K562 (cell line): ENCODE measurements around the gene ADIPOQ. TPM values are rescaled to one million over a fixed set of nuclear protein-coding genes. Genes with fewer than 3 reads are reported as not detected.

Experiments used
- CREB1 ChIP-seq, 2 experiments: sonication (generic) in 1 of 2; formaldehyde crosslinking in 1 of 2; IDR thresholded peaks; 2 replicates each; pipeline versions ENCODE4 v1.6.1 to v1.8.0; 2012 to 2022; ENCODE audit warnings: inconsistent platforms in 1 of 2, mild to moderate bottlenecking in 1 of 2, missing genetic modification reagents in 1 of 2, moderate library complexity in 1 of 2
- EGR1 ChIP-seq: fragments of 450-650 bp; conservative IDR thresholded peaks from 2 replicates; pipeline ENCODE4 v1.6.1; 2017; ENCODE audit warnings: mild to moderate bottlenecking
- KAT2B ChIP-seq: IDR thresholded peaks from one replicate; pipeline ENCODE4 v1.6.1; 2012; ENCODE audit warnings: low read depth, mild to moderate bottlenecking, control low read depth, inconsistent platforms, low read length, moderate library complexity
- MXI1 ChIP-seq: IDR thresholded peaks from 2 replicates; pipeline ENCODE4 v1.6.1; 2011; ENCODE audit warnings: low read depth, mild to moderate bottlenecking, improper control_type of control experiment, low read length
- NR2C2 ChIP-seq, 2 experiments: fragments of 200-800 bp in 1 of 2; sonication (Bioruptor generic) in 1 of 2; sonication (generic) in 1 of 2; formaldehyde crosslinking in 1 of 2; IDR thresholded peaks; 2 replicates each; pipeline versions ENCODE4 v1.6.1 to v1.8.0; 2016 to 2022; ENCODE audit warnings: mild to moderate bottlenecking in 1 of 2, missing compliant biosample characterization in 1 of 2, missing genetic modification characterization in 1 of 2, missing genetic modification reagents in 1 of 2
- PHF8 ChIP-seq: fragments of 200-600 bp; sonication (generic); IDR thresholded peaks from 2 replicates; pipeline ENCODE4 v1.6.1; 2012; ENCODE audit warnings: mixed run types, mild to moderate bottlenecking, inconsistent platforms, low read length, moderate library complexity, borderline replicate concordance
- POLR2AphosphoS5 ChIP-seq: IDR thresholded peaks from 2 replicates; pipeline ENCODE4 v1.6.1; 2011; ENCODE audit warnings: mild to moderate bottlenecking, low read depth, low read length, moderate library complexity; ENCODE audit not compliant: control insufficient read depth, insufficient read depth
- POLR2H ChIP-seq: IDR thresholded peaks from 2 replicates; pipeline ENCODE4 v1.6.1; 2016; ENCODE audit warnings: missing genetic modification characterization, low read depth, mild to moderate bottlenecking, control low read depth, missing compliant biosample characterization, moderate library complexity
- RNF2 ChIP-seq: sonication (generic); IDR thresholded peaks from 2 replicates; pipeline ENCODE4 v1.6.1; 2016
- TEAD1 ChIP-seq, 2 experiments: fragments of 450-650 bp in 1 of 2; sonication (generic) in 1 of 2; formaldehyde crosslinking; IDR thresholded peaks; 2 replicates each; pipeline versions ENCODE4 v1.4.0 to v1.8.0; 2020 to 2022; ENCODE audit warnings: mild to moderate bottlenecking in 2 of 2, missing genetic modification reagents in 1 of 2
- TOE1 ChIP-seq, 2 experiments: fragments of 450-650 bp in 1 of 2; sonication (generic) in 1 of 2; formaldehyde crosslinking in 1 of 2; IDR thresholded peaks; 2 replicates each; pipeline versions ENCODE4 v1.7.1 to v1.8.0; 2016 to 2022; ENCODE audit warnings: borderline replicate concordance in 2 of 2, mild to moderate bottlenecking in 2 of 2, antibody characterized with exemption in 1 of 2, inconsistent platforms in 1 of 2, low read depth in 1 of 2, missing genetic modification reagents in 1 of 2, moderate library complexity in 1 of 2
- polyA plus RNA-seq, 8 experiments: library from polyadenylated mRNA; depleted of rRNA in 4 of 8; stranded (reverse) in 5 of 8; unstranded in 3 of 8; fragments of >200 nt; fragmentation: Nextera tagmentation in 2 of 8; fragmentation: Illumina TruSeq in 1 of 8; extraction: Ambion mirVana in 2 of 8; extraction: Trizol in 1 of 8; gene quantifications; 2 replicates each; pipeline versions ENCODE4 v1.2.1 to v1.2.3, GENCODE V29; 2011 to 2014; ENCODE audit warnings: inconsistent platforms in 1 of 8, missing spikeins in 1 of 8
- total RNA-seq, 7 experiments: library from RNA; depleted of rRNA in 6 of 7; stranded (reverse); fragments of >200 nt in 6 of 7; fragmentation: Illumina TruSeq in 2 of 7; extraction: Trizol in 2 of 7; gene quantifications; 2 replicates each; pipeline versions ENCODE4 v1.2.1 to v1.2.3, GENCODE V29; 2011 to 2021; ENCODE audit warnings: low replicate concordance in 1 of 7
- TF ChIP-seq, protein P1 (sequence below): sonication (generic); formaldehyde crosslinking; IDR thresholded peaks from 2 replicates; pipeline ENCODE4 v1.8.0; 2022; ENCODE audit warnings: mild to moderate bottlenecking, missing genetic modification reagents
- TF ChIP-seq, protein P2 (sequence below): fragments of 450-650 bp; IDR thresholded peaks from 2 replicates; pipeline ENCODE4 v1.6.1; 2014; ENCODE audit warnings: low read depth, mild to moderate bottlenecking, moderate library complexity, borderline replicate concordance
- TF ChIP-seq, protein P3 (sequence below): sonication (generic); formaldehyde crosslinking; IDR thresholded peaks from 2 replicates; pipeline ENCODE4 v1.8.1; 2023; ENCODE audit warnings: mild to moderate bottlenecking, missing genetic modification reagents, moderate library complexity
- TF ChIP-seq, protein P4 (sequence below): fragments of 450-650 bp; formaldehyde crosslinking; IDR thresholded peaks from 2 replicates; pipeline ENCODE4 v1.4.0; 2020; ENCODE audit warnings: mild to moderate bottlenecking, moderate library complexity

Gene ADIPOQ
- total and polyA plus RNA-seq, 9 of the 15 experiments (the other 6 are each of a cell fraction or from before 2014, with no cell fraction given) = 0.01 to 0.04 (median 0.03) TPM; not detected in 4

DNA sequence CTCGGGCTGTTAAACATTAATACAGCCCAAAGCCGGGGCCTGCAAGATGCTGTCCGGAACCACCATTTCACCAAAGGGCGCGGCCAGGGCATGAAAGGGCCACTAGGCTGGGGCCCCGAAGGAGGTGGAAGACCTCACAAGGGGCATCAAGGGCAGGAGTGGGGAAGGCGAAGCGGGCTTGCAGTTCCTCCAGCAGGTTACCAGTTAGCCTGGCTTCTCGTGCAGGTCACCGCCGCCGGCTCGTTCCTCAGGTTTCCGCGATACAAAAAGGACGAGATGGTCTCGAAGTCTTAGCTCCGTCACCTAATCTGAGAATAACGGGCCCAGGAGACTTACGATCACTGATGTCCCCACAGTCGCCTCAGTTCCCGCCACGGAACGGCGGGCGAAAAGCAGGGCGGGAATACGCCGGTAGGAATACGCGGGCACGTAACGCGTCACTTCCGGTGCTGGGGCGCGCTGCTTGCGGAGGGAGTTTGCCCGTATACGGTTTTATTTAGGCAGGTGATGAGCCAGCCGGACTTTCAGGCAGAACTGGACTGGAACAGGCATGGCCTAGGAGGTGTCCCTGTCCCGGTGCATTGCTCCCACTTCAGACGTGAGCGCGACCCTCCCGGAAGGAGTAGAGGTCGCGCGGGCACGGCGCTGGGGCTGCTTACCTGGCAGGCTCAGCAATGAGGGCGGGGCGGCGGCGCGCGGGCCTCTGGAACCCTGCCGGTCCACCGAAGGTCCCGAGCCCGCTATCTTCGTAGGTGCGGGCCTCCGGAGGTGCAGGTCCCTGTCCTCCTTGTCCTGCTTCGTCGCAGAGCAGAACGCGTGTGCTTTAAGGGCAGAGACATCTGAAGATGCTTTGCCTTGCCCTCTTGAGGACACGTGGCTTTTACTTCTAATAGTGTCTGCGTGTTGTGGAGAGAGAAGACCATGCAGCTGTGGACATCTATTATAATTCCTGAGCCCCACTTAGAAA, 36.1 kb upstream of the ADIPOQ start, which contains the start of gene RFC4 (continued):
- TF ChIP-seq RNF2 (peak; percentile 40), KAT2B (no peak), EGR1 (peak; percentile 44; the same call in 1 of the 2 replicates), TEAD1 (CRISPR knock-in tag; IDR thresholded peaks at IDR 0.05) (peak in 1 of 2 experiments; percentile 59; a peak in 1 of 4 replicates), PHF8 (peak; percentile 94; the same call in 1 of the 2 replicates), POLR2AphosphoS5 (peak; percentile 89), NR2C2 (CRISPR knock-in tag; IDR thresholded peaks at IDR 0.05) (no peak), NR2C2 (tag; IDR thresholded peaks at IDR 0.05) (peak; percentile 85), CREB1 (IDR thresholded peaks at IDR 0.05) (peak; percentile 93), CREB1 (CRISPR knock-in tag; IDR thresholded peaks at IDR 0.05) (peak; percentile 94), POLR2H (tag) (peak; percentile 73), TOE1 (IDR thresholded peaks at IDR 0.05; ENCODE audit: borderline replicate concordance) (peak; percentile 61; the same call in 1 of the 2 replicates), TOE1 (CRISPR knock-in tag; IDR thresholded peaks at IDR 0.05; ENCODE audit: borderline replicate concordance, low read depth) (no peak), MXI1 (peak; percentile 53; the same call in 1 of the 2 replicates)
- TF ChIP-seq, protein P1, sequence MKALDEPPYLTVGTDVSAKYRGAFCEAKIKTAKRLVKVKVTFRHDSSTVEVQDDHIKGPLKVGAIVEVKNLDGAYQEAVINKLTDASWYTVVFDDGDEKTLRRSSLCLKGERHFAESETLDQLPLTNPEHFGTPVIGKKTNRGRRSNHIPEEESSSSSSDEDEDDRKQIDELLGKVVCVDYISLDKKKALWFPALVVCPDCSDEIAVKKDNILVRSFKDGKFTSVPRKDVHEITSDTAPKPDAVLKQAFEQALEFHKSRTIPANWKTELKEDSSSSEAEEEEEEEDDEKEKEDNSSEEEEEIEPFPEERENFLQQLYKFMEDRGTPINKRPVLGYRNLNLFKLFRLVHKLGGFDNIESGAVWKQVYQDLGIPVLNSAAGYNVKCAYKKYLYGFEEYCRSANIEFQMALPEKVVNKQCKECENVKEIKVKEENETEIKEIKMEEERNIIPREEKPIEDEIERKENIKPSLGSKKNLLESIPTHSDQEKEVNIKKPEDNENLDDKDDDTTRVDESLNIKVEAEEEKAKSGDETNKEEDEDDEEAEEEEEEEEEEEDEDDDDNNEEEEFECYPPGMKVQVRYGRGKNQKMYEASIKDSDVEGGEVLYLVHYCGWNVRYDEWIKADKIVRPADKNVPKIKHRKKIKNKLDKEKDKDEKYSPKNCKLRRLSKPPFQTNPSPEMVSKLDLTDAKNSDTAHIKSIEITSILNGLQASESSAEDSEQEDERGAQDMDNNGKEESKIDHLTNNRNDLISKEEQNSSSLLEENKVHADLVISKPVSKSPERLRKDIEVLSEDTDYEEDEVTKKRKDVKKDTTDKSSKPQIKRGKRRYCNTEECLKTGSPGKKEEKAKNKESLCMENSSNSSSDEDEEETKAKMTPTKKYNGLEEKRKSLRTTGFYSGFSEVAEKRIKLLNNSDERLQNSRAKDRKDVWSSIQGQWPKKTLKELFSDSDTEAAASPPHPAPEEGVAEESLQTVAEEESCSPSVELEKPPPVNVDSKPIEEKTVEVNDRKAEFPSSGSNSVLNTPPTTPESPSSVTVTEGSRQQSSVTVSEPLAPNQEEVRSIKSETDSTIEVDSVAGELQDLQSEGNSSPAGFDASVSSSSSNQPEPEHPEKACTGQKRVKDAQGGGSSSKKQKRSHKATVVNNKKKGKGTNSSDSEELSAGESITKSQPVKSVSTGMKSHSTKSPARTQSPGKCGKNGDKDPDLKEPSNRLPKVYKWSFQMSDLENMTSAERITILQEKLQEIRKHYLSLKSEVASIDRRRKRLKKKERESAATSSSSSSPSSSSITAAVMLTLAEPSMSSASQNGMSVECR (CRISPR knock-in tag) = peak; percentile 87
- TF ChIP-seq, protein P2, sequence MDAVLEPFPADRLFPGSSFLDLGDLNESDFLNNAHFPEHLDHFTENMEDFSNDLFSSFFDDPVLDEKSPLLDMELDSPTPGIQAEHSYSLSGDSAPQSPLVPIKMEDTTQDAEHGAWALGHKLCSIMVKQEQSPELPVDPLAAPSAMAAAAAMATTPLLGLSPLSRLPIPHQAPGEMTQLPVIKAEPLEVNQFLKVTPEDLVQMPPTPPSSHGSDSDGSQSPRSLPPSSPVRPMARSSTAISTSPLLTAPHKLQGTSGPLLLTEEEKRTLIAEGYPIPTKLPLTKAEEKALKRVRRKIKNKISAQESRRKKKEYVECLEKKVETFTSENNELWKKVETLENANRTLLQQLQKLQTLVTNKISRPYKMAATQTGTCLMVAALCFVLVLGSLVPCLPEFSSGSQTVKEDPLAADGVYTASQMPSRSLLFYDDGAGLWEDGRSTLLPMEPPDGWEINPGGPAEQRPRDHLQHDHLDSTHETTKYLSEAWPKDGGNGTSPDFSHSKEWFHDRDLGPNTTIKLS = peak; percentile 92; the same call in 1 of the 2 replicates
- TF ChIP-seq, protein P3, sequence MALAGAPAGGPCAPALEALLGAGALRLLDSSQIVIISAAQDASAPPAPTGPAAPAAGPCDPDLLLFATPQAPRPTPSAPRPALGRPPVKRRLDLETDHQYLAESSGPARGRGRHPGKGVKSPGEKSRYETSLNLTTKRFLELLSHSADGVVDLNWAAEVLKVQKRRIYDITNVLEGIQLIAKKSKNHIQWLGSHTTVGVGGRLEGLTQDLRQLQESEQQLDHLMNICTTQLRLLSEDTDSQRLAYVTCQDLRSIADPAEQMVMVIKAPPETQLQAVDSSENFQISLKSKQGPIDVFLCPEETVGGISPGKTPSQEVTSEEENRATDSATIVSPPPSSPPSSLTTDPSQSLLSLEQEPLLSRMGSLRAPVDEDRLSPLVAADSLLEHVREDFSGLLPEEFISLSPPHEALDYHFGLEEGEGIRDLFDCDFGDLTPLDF (CRISPR knock-in tag) = peak; percentile 98
- TF ChIP-seq, protein P4, sequence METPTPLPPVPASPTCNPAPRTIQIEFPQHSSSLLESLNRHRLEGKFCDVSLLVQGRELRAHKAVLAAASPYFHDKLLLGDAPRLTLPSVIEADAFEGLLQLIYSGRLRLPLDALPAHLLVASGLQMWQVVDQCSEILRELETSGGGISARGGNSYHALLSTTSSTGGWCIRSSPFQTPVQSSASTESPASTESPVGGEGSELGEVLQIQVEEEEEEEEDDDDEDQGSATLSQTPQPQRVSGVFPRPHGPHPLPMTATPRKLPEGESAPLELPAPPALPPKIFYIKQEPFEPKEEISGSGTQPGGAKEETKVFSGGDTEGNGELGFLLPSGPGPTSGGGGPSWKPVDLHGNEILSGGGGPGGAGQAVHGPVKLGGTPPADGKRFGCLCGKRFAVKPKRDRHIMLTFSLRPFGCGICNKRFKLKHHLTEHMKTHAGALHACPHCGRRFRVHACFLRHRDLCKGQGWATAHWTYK (CRISPR knock-in tag) = peak; percentile 17; the same call in 1 of the 2 replicates
